ENCODE data around the gene CSNK1A1.

GRCh38 chr5:149504677-149505076 lies 46.6 kb downstream of the CSNK1A1 start:
- TF ChIP-seq CTCF (conservative IDR thresholded peaks at IDR 0.05) (no peak), EZH2 (IDR thresholded peaks at IDR 0.05; ENCODE audit: low read depth) (no peak)
